Tibial artery (tissue), 4 donors: Measurements from ENCODE around the gene KIAA0930.

Experiments used
- DNase-seq, 2 donors: peaks; one replicate each; pipeline ENCODE4 v3.0.0-alpha.2; 2019
- H3K27ac ChIP-seq, 2 donors: fragments of 200-600 bp; sonication (generic) in 1 of 2; 1 replicate in 1 of 2; 2 replicates in 1 of 2; pipeline ENCODE4 v1.5.1; 2018 to 2019; ENCODE audit warnings: mild to moderate bottlenecking in 1 of 2
- H3K27me3 ChIP-seq, 2 donors: fragments of 200-600 bp; sonication (generic) in 1 of 2; one replicate each; pipeline versions ENCODE4 v1.5.1 to v1.6.0; 2016 to 2019
- H3K36me3 ChIP-seq, 3 donors: fragments of 200-600 bp; sonication (generic) in 2 of 3; one replicate each; pipeline ENCODE4 v1.5.1; 2016 to 2019; ENCODE audit warnings: mild to moderate bottlenecking in 2 of 3
- H3K4me1 ChIP-seq, 4 donors: fragments of 200-600 bp; sonication (generic) in 2 of 4; 1 replicate in 3 of 4; 2 replicates in 1 of 4; pipeline ENCODE4 v1.5.1; 2016 to 2019
- H3K4me3 ChIP-seq, 2 donors: fragments of 200-600 bp; sonication (generic) in 1 of 2; 1 replicate in 1 of 2; 2 replicates in 1 of 2; pipeline ENCODE4 v1.5.1; 2018 to 2019; ENCODE audit warnings: mild to moderate bottlenecking in 2 of 2
- H3K9me3 ChIP-seq, 3 donors: fragments of 200-600 bp; sonication (generic) in 1 of 3; one replicate each; pipeline ENCODE4 v1.5.1; 2016 to 2019
- intact Hi-C: fragments of 100-400 bp; cut with DNase I; formaldehyde crosslinking; loops from one replicate; pipeline ENCODE4 v1.15.0; 2023; ENCODE audit warnings: low total_unique reads
- TF ChIP-seq, protein P1 (sequence below), 2 experiments: fragments of 200-600 bp in 1 of 2; fragments of 450-650 bp in 1 of 2; IDR thresholded peaks; one replicate each; pipeline ENCODE4 v1.5.1; 2017 to 2019; ENCODE audit warnings: antibody characterized with exemption in 2 of 2, mild to moderate bottlenecking in 1 of 2, moderate library complexity in 1 of 2

Gene KIAA0930

DNA sequence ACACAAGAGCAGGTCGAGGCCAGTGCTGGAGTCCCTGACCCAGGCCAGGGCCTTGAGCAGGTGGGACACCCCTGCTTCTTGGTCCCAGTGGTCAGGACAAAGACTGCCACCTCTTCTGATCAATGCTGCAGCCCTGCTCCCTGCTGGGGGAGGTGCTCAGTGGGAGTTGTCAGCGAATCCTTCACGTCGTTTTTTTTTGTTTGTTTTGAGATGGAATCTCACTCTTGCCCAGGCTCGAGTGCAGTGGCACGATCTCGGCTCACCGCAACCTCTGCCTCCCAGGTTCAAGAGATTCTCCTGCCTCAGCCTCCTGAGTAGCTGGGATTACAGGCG lies 42.3 kb downstream of the KIAA0930 start:
- H3K27ac ChIP-seq: no peak overlapping the region
- H3K27me3 ChIP-seq: no peaks in the 10 kb centered on the region
- TF ChIP-seq, protein P1, sequence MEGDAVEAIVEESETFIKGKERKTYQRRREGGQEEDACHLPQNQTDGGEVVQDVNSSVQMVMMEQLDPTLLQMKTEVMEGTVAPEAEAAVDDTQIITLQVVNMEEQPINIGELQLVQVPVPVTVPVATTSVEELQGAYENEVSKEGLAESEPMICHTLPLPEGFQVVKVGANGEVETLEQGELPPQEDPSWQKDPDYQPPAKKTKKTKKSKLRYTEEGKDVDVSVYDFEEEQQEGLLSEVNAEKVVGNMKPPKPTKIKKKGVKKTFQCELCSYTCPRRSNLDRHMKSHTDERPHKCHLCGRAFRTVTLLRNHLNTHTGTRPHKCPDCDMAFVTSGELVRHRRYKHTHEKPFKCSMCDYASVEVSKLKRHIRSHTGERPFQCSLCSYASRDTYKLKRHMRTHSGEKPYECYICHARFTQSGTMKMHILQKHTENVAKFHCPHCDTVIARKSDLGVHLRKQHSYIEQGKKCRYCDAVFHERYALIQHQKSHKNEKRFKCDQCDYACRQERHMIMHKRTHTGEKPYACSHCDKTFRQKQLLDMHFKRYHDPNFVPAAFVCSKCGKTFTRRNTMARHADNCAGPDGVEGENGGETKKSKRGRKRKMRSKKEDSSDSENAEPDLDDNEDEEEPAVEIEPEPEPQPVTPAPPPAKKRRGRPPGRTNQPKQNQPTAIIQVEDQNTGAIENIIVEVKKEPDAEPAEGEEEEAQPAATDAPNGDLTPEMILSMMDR (IDR thresholded peaks at IDR 0.05): no peak
- peaks cover 39 to 93% (median 74%) of the 10 kb centered on the region in 3 donors for H3K36me3 ChIP-seq
- DNase-seq: no peak
- no peak overlapping the region for H3K4me3 ChIP-seq
- intact Hi-C loops: no loop called here
- H3K9me3 ChIP-seq: no peaks in the 10 kb centered on the region
- peaks cover 0 to 10% (median 5%) of the 10 kb centered on the region in 4 donors for H3K4me1 ChIP-seq

DNA sequence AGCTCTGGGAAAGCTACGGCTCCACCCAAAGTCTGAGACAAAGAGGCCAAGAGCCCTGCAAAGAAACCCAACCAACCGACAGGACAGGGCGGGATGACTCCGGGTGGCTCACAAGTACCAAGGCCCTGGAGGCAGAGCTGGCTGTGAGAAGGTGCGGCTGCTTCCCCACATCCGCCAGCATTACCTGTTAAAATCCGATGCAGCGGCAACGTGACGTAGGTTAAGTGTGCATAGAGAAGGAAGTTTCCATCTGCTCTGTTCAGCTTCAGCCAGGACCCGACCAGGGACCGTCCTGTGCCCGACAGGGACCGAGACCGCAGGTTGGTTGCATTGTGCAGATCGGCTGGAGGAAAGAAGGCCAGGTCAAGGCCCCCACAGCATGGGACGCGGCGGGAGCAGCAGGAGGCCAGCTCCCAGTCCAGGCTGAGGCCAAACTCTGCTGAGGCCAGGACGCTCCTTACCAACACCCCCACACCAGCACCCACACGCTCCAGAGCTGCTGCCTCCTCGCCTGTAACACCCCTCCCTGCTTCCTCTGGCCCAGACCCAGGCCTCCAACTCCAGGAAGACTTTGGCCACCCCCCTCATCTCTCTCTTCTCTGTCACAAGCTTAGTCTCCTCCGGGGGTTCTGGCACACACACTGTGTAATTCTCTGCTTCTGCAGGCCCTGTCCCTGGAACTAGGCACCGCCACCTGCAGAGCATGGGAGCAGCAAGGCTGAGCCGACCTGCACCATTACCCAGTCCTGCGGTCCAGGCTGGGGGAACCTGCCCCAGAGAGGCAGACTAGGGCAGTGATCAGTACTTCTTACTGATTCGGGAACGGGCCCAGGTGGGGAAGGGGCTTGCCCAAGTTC lies 42.9 kb downstream of the KIAA0930 start:
- no peaks in the 10 kb centered on the region for H3K9me3 ChIP-seq
- H3K36me3 ChIP-seq: peaks cover 39 to 87% (median 68%) of the 10 kb centered on the region in 3 donors
- no peaks in the 10 kb centered on the region for H3K27me3 ChIP-seq
- intact Hi-C loops: no loop called here
- TF ChIP-seq, protein P1 (IDR thresholded peaks at IDR 0.05): no peak
- DNase-seq: no peak
- H3K27ac ChIP-seq: no peak overlapping the region
- H3K4me1 ChIP-seq: peaks cover 0 to 10% (median 5%) of the 10 kb centered on the region in 4 donors
- no peak overlapping the region for H3K4me3 ChIP-seq

DNA sequence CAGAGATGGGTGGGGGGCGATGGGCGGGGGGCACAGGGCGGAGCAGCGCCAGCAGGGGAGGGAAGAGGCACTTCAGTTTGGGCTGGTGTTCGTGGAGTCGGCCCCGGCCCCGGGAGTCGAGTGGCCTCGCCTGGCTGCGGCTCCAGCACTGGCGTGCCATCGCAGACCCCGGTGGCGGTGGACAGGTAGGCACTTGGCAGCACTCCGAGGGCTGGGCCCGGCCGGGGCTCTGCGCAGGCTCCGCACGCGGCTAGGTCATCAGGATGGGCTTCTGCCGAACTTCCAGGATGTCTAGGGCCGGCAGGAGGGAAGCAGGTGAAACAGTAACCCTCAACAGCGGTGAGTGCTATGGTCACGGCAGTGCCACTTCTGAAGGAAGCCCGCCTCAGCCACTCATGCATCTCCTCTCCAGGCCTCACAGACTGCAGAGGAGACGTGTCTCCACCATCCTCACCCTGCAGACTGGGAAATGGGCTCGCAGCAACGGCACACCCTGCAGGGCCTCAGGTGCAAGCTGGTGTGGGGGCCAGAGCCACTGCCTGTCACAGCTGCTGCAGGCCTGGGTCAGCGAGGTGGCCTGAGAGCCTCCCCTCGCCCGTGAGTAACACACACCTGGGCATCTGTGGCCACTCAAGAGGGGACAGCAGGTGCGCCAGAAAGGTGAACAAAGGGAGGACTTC lies 43.6 kb downstream of the KIAA0930 start:
- no peaks in the 10 kb centered on the region for H3K27me3 ChIP-seq
- intact Hi-C loops: no loop called here
- H3K36me3 ChIP-seq: peaks cover 39 to 80% (median 60%) of the 10 kb centered on the region in 3 donors
- no peak for DNase-seq
- no peak overlapping the region for H3K27ac ChIP-seq
- no peaks in the 10 kb centered on the region for H3K9me3 ChIP-seq
- H3K4me1 ChIP-seq: peaks cover 0 to 5% (median 2%) of the 10 kb centered on the region in 4 donors
- H3K4me3 ChIP-seq: no peak overlapping the region
- TF ChIP-seq, protein P1 (IDR thresholded peaks at IDR 0.05): no peak

DNA sequence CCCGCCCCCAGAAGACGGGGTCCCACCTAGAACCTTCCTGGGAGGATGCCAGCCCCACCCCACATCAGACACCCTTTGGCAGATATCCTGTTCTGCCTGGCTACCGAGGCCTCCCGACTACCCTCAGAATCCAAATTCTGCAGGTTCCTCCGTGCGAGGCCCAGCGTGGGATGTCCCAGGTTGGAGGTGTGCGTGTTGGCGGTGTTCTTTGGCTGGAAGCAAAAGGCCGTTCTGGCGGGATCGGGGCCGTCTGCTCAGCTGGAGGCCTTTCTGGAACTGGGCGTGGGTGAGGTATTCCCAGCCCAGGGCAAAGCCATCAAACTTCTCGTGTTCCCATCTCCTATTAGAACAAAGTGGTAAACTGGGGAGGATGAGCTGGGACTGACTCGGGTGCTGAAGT lies 44.4 kb downstream of the KIAA0930 start:
- H3K27ac ChIP-seq: no peak overlapping the region
- H3K9me3 ChIP-seq: no peaks in the 10 kb centered on the region
- DNase-seq: no peak
- TF ChIP-seq, protein P1 (IDR thresholded peaks at IDR 0.05): no peak
- no peak overlapping the region for H3K4me3 ChIP-seq
- H3K27me3 ChIP-seq: no peaks in the 10 kb centered on the region
- H3K36me3 ChIP-seq: peaks cover 39 to 73% (median 60%) of the 10 kb centered on the region in 3 donors
- no peaks in the 10 kb centered on the region for H3K4me1 ChIP-seq
- intact Hi-C loops: no loop called here

DNA sequence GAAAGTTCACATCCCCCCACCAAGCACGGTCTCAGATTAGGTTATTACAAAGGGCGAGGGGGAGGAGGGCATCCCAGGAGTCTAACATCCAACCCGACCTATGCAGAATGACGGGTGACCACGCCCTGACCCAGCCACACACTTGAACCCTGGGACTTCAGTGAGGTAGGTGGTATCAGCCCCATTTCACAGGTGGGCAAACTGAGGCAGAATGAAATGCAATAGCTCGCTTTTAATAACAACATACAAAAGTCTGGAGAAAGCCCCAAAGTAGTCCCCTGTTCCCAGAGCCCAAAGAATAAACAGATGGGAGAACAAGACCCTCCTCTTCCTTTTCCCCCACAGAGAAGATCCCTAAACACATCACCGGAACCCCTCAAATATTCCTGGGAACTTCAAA lies 45.1 kb downstream of the KIAA0930 start:
- peaks cover 38 to 71% (median 54%) of the 10 kb centered on the region in 3 donors for H3K36me3 ChIP-seq
- DNase-seq: no peak
- no peaks in the 10 kb centered on the region for H3K4me1 ChIP-seq
- TF ChIP-seq, protein P1 (IDR thresholded peaks at IDR 0.05): no peak
- H3K27ac ChIP-seq: no peak overlapping the region
- H3K4me3 ChIP-seq: no peak overlapping the region
- H3K9me3 ChIP-seq: no peaks in the 10 kb centered on the region
- intact Hi-C loops: no loop called here
- no peaks in the 10 kb centered on the region for H3K27me3 ChIP-seq
